ENCODE data around the gene MFRP. TPM values are rescaled to one million over a fixed set of nuclear protein-coding genes. Genes with fewer than 3 reads are reported as not detected.

The MFRP gene
- total and polyA plus RNA-seq, 9 of the 15 experiments (the other 6 are each of a cell fraction or from before 2014, with no cell fraction given), result not detected

GRCh38 chr11:119377112-119377901 is 30.8 kb upstream of the MFRP start:
- in situ Hi-C loops (cut with MboI), result no loop called here
- peak in 3 of 4 experiments; percentile 4 to 44 (median 9) for DNase-seq (ENCODE audit: extremely low read depth in 1 of 4, low spot score in 3 of 4)
- 39% methylated on average over 12 of the region's 12 CpGs for WGBS (ENCODE audit: insufficient coverage, low coverage, missing lambda C conversion rate)
- ChIA-PET POLR2A (interaction anchor here (0.6 to 6.0 kb wide), 5 partner anchors 10 to 56 kb away, joined by 3 to 34 read pairs (median 5); no protein-coding TSS in a partner anchor), CTCF (ENCODE audit: low intra/inter-chr PET ratio) (no interaction called here)
- H3K27ac ChIP-seq (ENCODE audit: extremely low read depth, low read depth, low read length), result peak overlapping the region; percentile 25; the same call in 2 of the 3 replicates
- no peak for ATAC-seq
- no peaks in the 10 kb centered on the region for H3K27me3 ChIP-seq (ENCODE audit: control insufficient read depth in 2 of 2, insufficient read depth in 2 of 2, low read length in 2 of 2)
- no peaks in the 10 kb centered on the region for H3K9me1 ChIP-seq (ENCODE audit: control insufficient read depth, insufficient read depth, low read length)
- peak; percentile 81 for FAIRE-seq
- H3K4me2 ChIP-seq (ENCODE audit: insufficient read depth, low read length), result peak overlapping the region; percentile 71; the same call in 1 of the 2 replicates
- H4K20me1 ChIP-seq (replicated peaks; ENCODE audit: control insufficient read depth, insufficient read depth, low read length), result peaks cover 5% of the 10 kb centered on the region; the same call in 1 of the 2 replicates
- no TSS peak for BruUV-seq (replicated peaks)
- peaks cover 27% of the 10 kb centered on the region for H3K79me2 ChIP-seq (ENCODE audit: control insufficient read depth, insufficient read depth, low read length)
- H3K9ac ChIP-seq (ENCODE audit: insufficient read depth in 1 of 2, low read depth in 2 of 2, low read length in 2 of 2), result peak overlapping the region; percentile 2 to 73; a peak in 2 of 4 replicates
- peaks cover 65 to 87% of the 10 kb centered on the region in 2 experiments for H3K4me1 ChIP-seq (replicated peaks in 1 of 2; ENCODE audit: control insufficient read depth in 2 of 2, insufficient read depth in 2 of 2, low read length in 2 of 2)
- H3K9me3 ChIP-seq (replicated peaks; ENCODE audit: control insufficient read depth, insufficient read depth, low read depth, low read length), result no peaks in the 10 kb centered on the region
- intact Hi-C loops (cut with micrococcal nuclease), result loop anchor here (5.0 kb wide), 1 partner anchor 270 kb away; the partner anchor contains the start of gene C2CD2L
- peaks cover 17% of the 10 kb centered on the region; the same call in 1 of the 3 replicates for H3K36me3 ChIP-seq (ENCODE audit: control insufficient read depth, insufficient read depth, low read length)
- no peak overlapping the region for H3K4me3 ChIP-seq
- no peak overlapping the region for H2AFZ ChIP-seq (ENCODE audit: low read depth, low read length)
- TF ChIP-seq ZNF121 (CRISPR knock-in tag; conservative IDR thresholded peaks at IDR 0.05), result 0 out of 2 replicates have a peak, but pooled peaks have one; percentile 15
- no peak for TF ChIP-seq POU5F1 (IDR thresholded peaks at IDR 0.05; ENCODE audit: borderline replicate concordance, low read depth, low read length, partially characterized antibody)
- TF ChIP-seq KAT8 (IDR thresholded peaks at IDR 0.05; ENCODE audit: low read depth), result no peak
- TF ChIP-seq NFIX (CRISPR knock-in tag; IDR thresholded peaks at IDR 0.05; ENCODE audit: low read depth), result no peak
- TF ChIP-seq KLF10 (CRISPR knock-in tag; IDR thresholded peaks at IDR 0.05), result no peak
- TF ChIP-seq LCOR (CRISPR knock-in tag; IDR thresholded peaks at IDR 0.05), result no peak
- TF ChIP-seq FOXP1 (CRISPR knock-in tag; IDR thresholded peaks at IDR 0.05), result no peak
- no peak for TF ChIP-seq CHD4 (IDR thresholded peaks at IDR 0.05; ENCODE audit: insufficient read depth, insufficient replicate concordance, low read depth, low read length, poor library complexity, severe bottlenecking)
- TF ChIP-seq ZNF668 (CRISPR knock-in tag; IDR thresholded peaks at IDR 0.05), result no peak
- no peak for TF ChIP-seq SMARCA4 (IDR thresholded peaks at IDR 0.05)
- TF ChIP-seq ZNF318 (IDR thresholded peaks at IDR 0.05; ENCODE audit: borderline replicate concordance in 1 of 2, low read depth in 1 of 2), result no peak
- TF ChIP-seq ZNF551 (CRISPR knock-in tag; IDR thresholded peaks at IDR 0.05), result no peak
- 0 out of 2 replicates have a peak, but pooled peaks have one; percentile 20 for TF ChIP-seq MYC (IDR thresholded peaks at IDR 0.05; ENCODE audit: low read depth, low read length)
- TF ChIP-seq MYC (CRISPR knock-in tag; IDR thresholded peaks at IDR 0.05; ENCODE audit: borderline replicate concordance, low read depth), result no peak

Data from K562 (cell line).